AG10803 (cell line): ENCODE data around the gene AGFG2.

ENCODE experiments used
- DNase-seq: peaks from one replicate; pipeline ENCODE4 v3.0.0; 2010; ENCODE audit warnings: low read depth
- H3K4me3 ChIP-seq: 2 replicates; pipeline ENCODE4 v1.5.1; 2011; ENCODE audit warnings: mild to moderate bottlenecking, low read length, control low read depth
- CTCF ChIP-seq: conservative IDR thresholded peaks from 2 replicates; pipeline ENCODE4 v1.5.1; 2011; ENCODE audit warnings: mild to moderate bottlenecking, low read length, control low read depth, inconsistent platforms

The AGFG2 gene

GRCh38 chr7:100567031-100567730 is 28.2 kb downstream of the AGFG2 start:
- TF ChIP-seq CTCF, result no peak
- no peak for DNase-seq
- H3K4me3 ChIP-seq, result no peak overlapping the region

GRCh38 chr7:100567751-100568175 is 28.8 kb downstream of the AGFG2 start:
- DNase-seq, result no peak
- no peak overlapping the region for H3K4me3 ChIP-seq
- TF ChIP-seq CTCF, result no peak

GRCh38 chr7:100568176-100568895 is 29.3 kb downstream of the AGFG2 start:
- DNase-seq, result no peak
- H3K4me3 ChIP-seq, result no peak overlapping the region
- TF ChIP-seq CTCF, result no peak

GRCh38 chr7:100568896-100569844 is 30.2 kb downstream of the AGFG2 start:
- no peak for DNase-seq
- TF ChIP-seq CTCF, result peak; percentile 37
- H3K4me3 ChIP-seq, result no peak overlapping the region

GRCh38 chr7:100570954-100571828 is 32.2 kb downstream of the AGFG2 start:
- DNase-seq, result no peak
- no peak for TF ChIP-seq CTCF
- H3K4me3 ChIP-seq, result no peak overlapping the region

GRCh38 chr7:100571829-100572116 is 32.8 kb downstream of the AGFG2 start:
- no peak for DNase-seq
- TF ChIP-seq CTCF, result no peak
- no peak overlapping the region for H3K4me3 ChIP-seq
